Vagina (tissue), 2 donors: ENCODE results near the gene TUBB1.

Experiments used
- CTCF ChIP-seq, 3 experiments: fragments of 450-650 bp in 2 of 3; fragments of 200-600 bp in 1 of 3; sonication (generic) in 1 of 3; IDR thresholded peaks; one replicate each; pipeline ENCODE4 v1.5.1; 2017 to 2019; ENCODE audit warnings: antibody characterized with exemption in 3 of 3, mild to moderate bottlenecking in 2 of 3, moderate library complexity in 2 of 3
- POLR2A ChIP-seq, 2 donors: fragments of 450-650 bp; IDR thresholded peaks; one replicate each; pipeline ENCODE4 v1.6.1; 2017; ENCODE audit warnings: antibody characterized with exemption in 2 of 2, mild to moderate bottlenecking in 2 of 2, moderate library complexity in 2 of 2
- POLR2AphosphoS5 ChIP-seq, 2 donors: sonication (generic); formaldehyde crosslinking; IDR thresholded peaks; one replicate each; pipeline ENCODE4 v1.9.0; 2017; ENCODE audit warnings: antibody characterized with exemption in 2 of 2, mild to moderate bottlenecking in 2 of 2, low read depth in 1 of 2; ENCODE audit not compliant: insufficient read depth in 1 of 2

- TF ChIP-seq CTCF (IDR thresholded peaks at IDR 0.05) (no peak), POLR2AphosphoS5 (IDR thresholded peaks at IDR 0.05; ENCODE audit: insufficient read depth in 1 of 2, low read depth in 1 of 2) (no peak), POLR2A (IDR thresholded peaks at IDR 0.05) (no peak)
These were observed 45.4 kb upstream of the TUBB1 start for GRCh38 chr20:58973866-58974265.
